ENCODE results near the gene CLDN4.

- TF ChIP-seq CTCF (IDR thresholded peaks at IDR 0.05; ENCODE audit: extremely low read depth in 1 of 2, insufficient read depth in 1 of 2, low read depth in 1 of 2, low read length in 2 of 2): no peak
- no peak for TF ChIP-seq EZH2 (IDR thresholded peaks at IDR 0.05; ENCODE audit: borderline replicate concordance, low read depth, low read length, severe bottlenecking)
These were observed 51.2 kb downstream of the CLDN4 start for GRCh38 chr7:73882047-73882402.
